Caco-2 (cell line): Measurements from ENCODE around the gene LYPD1. TPM values are rescaled to one million over a fixed set of nuclear protein-coding genes. Genes with fewer than 3 reads are reported as not detected.

Experiments
- BruUV-seq: library from RNA; stranded (reverse); fragments of 400-500 nt; replicated peaks from 2 replicates; lab custom pipeline; 2021; lab: Mats Ljungman, UMichigan
- CTCF ChIA-PET: fragments of 300-600 bp; sonication (Branson Sonifier 250); formaldehyde crosslinking; loops from one replicate; lab custom pipeline; 2022; ENCODE audit warnings: antibody characterized with exemption; lab: Charles Lee
- POLR2A ChIA-PET: fragments of 300-600 bp; sonication (Branson Sonifier 250); formaldehyde crosslinking; loops from one replicate; lab custom pipeline; 2022; ENCODE audit warnings: antibody characterized with exemption; lab: Charles Lee
- DNase-seq, 2 experiments: peaks; one replicate each; pipeline versions ENCODE4 v3.0.0 to v3.0.0-alpha.2; 2020 to 2022
- H3K27me3 ChIP-seq: replicated peaks from 2 replicates; pipeline ENCODE4 v1.6.0; 2011; ENCODE audit warnings: low read length; ENCODE audit not compliant: control insufficient read depth, insufficient read depth
- H3K36me3 ChIP-seq: 2 replicates; pipeline ENCODE4 v1.5.1; 2011; ENCODE audit warnings: low read length; ENCODE audit not compliant: control insufficient read depth, insufficient read depth
- H3K4me1 ChIP-seq: fragments of 250-450 bp; sonication (Bioruptor Pico); 2 replicates; pipeline ENCODE4 v1.5.1; 2020; ENCODE audit warnings: mild to moderate bottlenecking
- H3K4me3 ChIP-seq: 2 replicates; pipeline ENCODE4 v1.5.1; 2011; ENCODE audit warnings: low read depth, mild to moderate bottlenecking, control low read depth, low read length
- H3K9me3 ChIP-seq: fragments of 250-450 bp; sonication (Bioruptor Pico); 2 replicates; pipeline ENCODE4 v1.5.1; 2020; ENCODE audit warnings: mild to moderate bottlenecking, moderate library complexity
- H3K27ac Mint-ChIP-seq: one replicate; pipeline ENCODE4 v1.8.0; 2022; ENCODE audit warnings: mixed read lengths; ENCODE audit not compliant: unreplicated experiment
- H3K27me3 Mint-ChIP-seq: one replicate; pipeline ENCODE4 v1.8.0; 2022; ENCODE audit warnings: mixed read lengths; ENCODE audit not compliant: insufficient read depth, unreplicated experiment
- H3K36me3 Mint-ChIP-seq: one replicate; pipeline ENCODE4 v1.8.0; 2022; ENCODE audit warnings: mild to moderate bottlenecking, mixed read lengths; ENCODE audit not compliant: insufficient read depth, unreplicated experiment
- H3K4me1 Mint-ChIP-seq: one replicate; pipeline ENCODE4 v1.8.0; 2022; ENCODE audit warnings: low read depth, mixed read lengths; ENCODE audit not compliant: unreplicated experiment
- H3K4me3 Mint-ChIP-seq: one replicate; pipeline ENCODE4 v1.8.0; 2022; ENCODE audit warnings: mild to moderate bottlenecking, moderate library complexity, mixed read lengths; ENCODE audit not compliant: unreplicated experiment
- H3K9me3 Mint-ChIP-seq: one replicate; pipeline ENCODE4 v1.8.0; 2022; ENCODE audit warnings: mixed read lengths; ENCODE audit not compliant: unreplicated experiment
- CTCF ChIP-seq, 2 experiments: fragments of 200-600 bp in 1 of 2; IDR thresholded peaks; 1 replicate in 1 of 2; 2 replicates in 1 of 2; pipeline versions ENCODE4 v1.5.1 to v1.8.0; 2011 to 2022; ENCODE audit warnings: antibody characterized with exemption in 1 of 2, control low read depth in 1 of 2, inconsistent platforms in 1 of 2, low read depth in 1 of 2, low read length in 1 of 2, mild to moderate bottlenecking in 1 of 2, moderate library complexity in 1 of 2; ENCODE audit not compliant: insufficient read depth in 1 of 2, severe bottlenecking in 1 of 2, unreplicated experiment in 1 of 2
- intact Hi-C: fragments of 100-400 bp; cut with micrococcal nuclease; formaldehyde crosslinking; loops from one replicate; pipeline ENCODE4 v1.10.0; 2022; ENCODE audit not compliant: unreplicated experiment
- total RNA-seq: library from RNA; stranded (reverse); gene quantifications from 2 replicates; pipeline ENCODE4 v1.2.3, GENCODE V29; 2022

Gene LYPD1
- total RNA-seq, 1 experiment from 2014 or later: 15.8 TPM

- Mint-ChIP-seq H3K4me1 (no peaks in the 10 kb centered on the region), H3K27me3 (no peaks in the 10 kb centered on the region), H3K4me3 (no peak overlapping the region), H3K36me3 (no peaks in the 10 kb centered on the region), H3K9me3 (no peaks in the 10 kb centered on the region), H3K27ac (no peak overlapping the region)
- no peaks in the 10 kb centered on the region for H3K9me3 ChIP-seq
- intact Hi-C loops: no loop called here
- POLR2A ChIA-PET: no interaction called here
- no peak for DNase-seq
- no peak for TF ChIP-seq CTCF (IDR thresholded peaks at IDR 0.05; ENCODE audit: insufficient read depth in 1 of 2, low read depth in 1 of 2, low read length in 1 of 2, severe bottlenecking in 1 of 2, unreplicated experiment in 1 of 2)
- H3K36me3 ChIP-seq: no peaks in the 10 kb centered on the region; the same call in 1 of the 2 replicates
- no peak overlapping the region for H3K4me3 ChIP-seq
- H3K27me3 ChIP-seq: no peaks in the 10 kb centered on the region
- no TSS peak for BruUV-seq
- CTCF ChIA-PET: no interaction called here
- no peaks in the 10 kb centered on the region for H3K4me1 ChIP-seq
Measured at GRCh38 chr2:132608311-132608710, 61.7 kb downstream of the LYPD1 start.

GRCh38 chr2:132607426-132608090, 62.4 kb downstream of the LYPD1 start:
- no TSS peak for BruUV-seq
- Mint-ChIP-seq H3K9me3 (no peaks in the 10 kb centered on the region), H3K4me3 (no peak overlapping the region), H3K4me1 (no peaks in the 10 kb centered on the region), H3K27me3 (no peaks in the 10 kb centered on the region), H3K36me3 (no peaks in the 10 kb centered on the region), H3K27ac (no peak overlapping the region)
- H3K4me1 ChIP-seq: no peaks in the 10 kb centered on the region
- no peaks in the 10 kb centered on the region for H3K27me3 ChIP-seq
- no peaks in the 10 kb centered on the region for H3K9me3 ChIP-seq
- CTCF ChIA-PET: no interaction called here
- TF ChIP-seq CTCF (IDR thresholded peaks at IDR 0.05; ENCODE audit: insufficient read depth in 1 of 2, low read depth in 1 of 2, low read length in 1 of 2, severe bottlenecking in 1 of 2, unreplicated experiment in 1 of 2): no peak
- POLR2A ChIA-PET: no interaction called here
- no peak for DNase-seq
- intact Hi-C loops: no loop called here
- no peaks in the 10 kb centered on the region; the same call in 1 of the 2 replicates for H3K36me3 ChIP-seq
- no peak overlapping the region for H3K4me3 ChIP-seq

GRCh38 chr2:132606649-132607048, 63.4 kb downstream of the LYPD1 start:
- TF ChIP-seq CTCF (IDR thresholded peaks at IDR 0.05; ENCODE audit: insufficient read depth in 1 of 2, low read depth in 1 of 2, low read length in 1 of 2, severe bottlenecking in 1 of 2, unreplicated experiment in 1 of 2): no peak
- intact Hi-C loops: no loop called here
- no TSS peak for BruUV-seq
- DNase-seq: no peak
- no peaks in the 10 kb centered on the region for H3K9me3 Mint-ChIP-seq
- H3K27me3 ChIP-seq: no peaks in the 10 kb centered on the region
- H3K4me1 ChIP-seq: no peaks in the 10 kb centered on the region
- no peak overlapping the region for H3K27ac Mint-ChIP-seq
- H3K9me3 ChIP-seq: no peaks in the 10 kb centered on the region
- H3K36me3 Mint-ChIP-seq: no peaks in the 10 kb centered on the region
- ChIA-PET CTCF (no interaction called here), POLR2A (no interaction called here)
- no peaks in the 10 kb centered on the region for H3K4me1 Mint-ChIP-seq
- no peak overlapping the region for H3K4me3 Mint-ChIP-seq
- no peaks in the 10 kb centered on the region for H3K27me3 Mint-ChIP-seq
- no peak overlapping the region for H3K4me3 ChIP-seq
- H3K36me3 ChIP-seq: no peaks in the 10 kb centered on the region; the same call in 1 of the 2 replicates
